ENCODE measurements around the gene TAS1R2. TPM values are rescaled to one million over a fixed set of nuclear protein-coding genes. Genes with fewer than 3 reads are reported as not detected.

The TAS1R2 gene
- total RNA-seq, 3 donors from 2014 or later, result not detected

DNA sequence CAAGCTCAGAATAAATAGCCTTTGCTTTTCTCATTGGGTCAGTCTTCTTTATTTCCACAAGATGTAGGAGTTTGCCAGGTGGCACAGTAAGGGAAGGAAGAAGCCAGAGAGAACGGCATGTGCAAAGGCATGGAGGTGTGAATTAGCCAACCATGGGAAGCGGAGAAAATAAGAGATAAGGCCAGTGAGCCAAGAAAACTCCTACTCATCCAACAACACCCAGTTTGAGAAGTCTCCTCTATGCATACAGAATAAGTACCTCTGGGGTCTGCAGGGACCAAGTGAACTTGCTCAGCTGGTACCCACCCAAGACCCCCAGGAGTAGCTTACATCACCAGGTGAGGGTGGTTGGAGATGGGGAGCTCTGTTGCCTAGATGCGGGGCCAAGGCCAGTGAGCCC is 66.7 kb downstream of the TAS1R2 start:
- H3K36me3 ChIP-seq, result no peaks in the 10 kb centered on the region
- intact Hi-C loops (cut with DNase I; ENCODE audit: low total_unique reads), result no loop called here
- H3K27me3 ChIP-seq, result peaks cover 0 to 36% of the 10 kb centered on the region in 2 donors
- no peaks in the 10 kb centered on the region for H3K4me1 ChIP-seq
- H3K4me3 ChIP-seq, result no peak overlapping the region
- TF ChIP-seq POLR2AphosphoS5 (IDR thresholded peaks at IDR 0.05) (no peak), POLR2A (IDR thresholded peaks at IDR 0.05) (no peak)
- TF ChIP-seq, protein P1, sequence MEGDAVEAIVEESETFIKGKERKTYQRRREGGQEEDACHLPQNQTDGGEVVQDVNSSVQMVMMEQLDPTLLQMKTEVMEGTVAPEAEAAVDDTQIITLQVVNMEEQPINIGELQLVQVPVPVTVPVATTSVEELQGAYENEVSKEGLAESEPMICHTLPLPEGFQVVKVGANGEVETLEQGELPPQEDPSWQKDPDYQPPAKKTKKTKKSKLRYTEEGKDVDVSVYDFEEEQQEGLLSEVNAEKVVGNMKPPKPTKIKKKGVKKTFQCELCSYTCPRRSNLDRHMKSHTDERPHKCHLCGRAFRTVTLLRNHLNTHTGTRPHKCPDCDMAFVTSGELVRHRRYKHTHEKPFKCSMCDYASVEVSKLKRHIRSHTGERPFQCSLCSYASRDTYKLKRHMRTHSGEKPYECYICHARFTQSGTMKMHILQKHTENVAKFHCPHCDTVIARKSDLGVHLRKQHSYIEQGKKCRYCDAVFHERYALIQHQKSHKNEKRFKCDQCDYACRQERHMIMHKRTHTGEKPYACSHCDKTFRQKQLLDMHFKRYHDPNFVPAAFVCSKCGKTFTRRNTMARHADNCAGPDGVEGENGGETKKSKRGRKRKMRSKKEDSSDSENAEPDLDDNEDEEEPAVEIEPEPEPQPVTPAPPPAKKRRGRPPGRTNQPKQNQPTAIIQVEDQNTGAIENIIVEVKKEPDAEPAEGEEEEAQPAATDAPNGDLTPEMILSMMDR (IDR thresholded peaks at IDR 0.05), result no peak
- H3K9me3 ChIP-seq, result no peaks in the 10 kb centered on the region
- no peak overlapping the region for H3K27ac ChIP-seq
- no peak for DNase-seq (ENCODE audit: low spot score in 2 of 2)

Other genes with a start within 250 kb of the TAS1R2 start
- gene PAX7, start 228.8 kb downstream of the TAS1R2 start, total RNA-seq, result not detected
- 10 to 100 TPM; 15.7 to 81.0 (median 23.7) TPM for gene ALDH4A1, start 42.9 kb upstream of the TAS1R2 start, total RNA-seq
- gene IFFO2, start 97.0 kb upstream of the TAS1R2 start, total RNA-seq, result 10 to 100 TPM in 2 of 3 donors, 1 to 10 TPM in 1; 5.8 to 35.3 (median 34.4) TPM